Left lung (tissue), 10 donors: ENCODE data around the gene MAP3K14. TPM values are rescaled to one million over a fixed set of nuclear protein-coding genes. Genes with fewer than 3 reads are reported as not detected.

Experiments
- ATAC-seq: fragments of 200-7000 bp; cut with Tn5 transposase; one replicate; pipeline ENCODE4 v1.9.1; 2020; ENCODE audit warnings: moderate library complexity
- DNase-seq, 4 donors: peaks; one replicate each; pipeline ENCODE4 v3.0.0-alpha.2; 2013 to 2020
- H3K27ac ChIP-seq, 2 donors: fragments of 200-600 bp; sonication (generic) in 1 of 2; one replicate each; pipeline versions ENCODE4 v1.5.0 to v1.8.0; 2020 to 2021
- H3K27me3 ChIP-seq, 2 donors: fragments of 200-600 bp; sonication (generic) in 1 of 2; one replicate each; pipeline versions ENCODE4 v1.5.0 to v1.8.0; 2020 to 2021
- H3K36me3 ChIP-seq, 2 donors: fragments of 200-600 bp; sonication (generic) in 1 of 2; one replicate each; pipeline versions ENCODE4 v1.5.0 to v1.8.0; 2020 to 2021
- H3K4me1 ChIP-seq, 2 donors: fragments of 200-600 bp; one replicate each; pipeline ENCODE4 v1.8.0; 2021
- H3K4me3 ChIP-seq, 2 donors: fragments of 200-600 bp; sonication (generic) in 1 of 2; one replicate each; pipeline versions ENCODE4 v1.5.0 to v1.8.0; 2020 to 2021; ENCODE audit warnings: mild to moderate bottlenecking in 1 of 2
- H3K9me3 ChIP-seq, 2 donors: fragments of 200-600 bp; sonication (generic) in 1 of 2; one replicate each; pipeline versions ENCODE4 v1.5.0 to v1.8.0; 2020 to 2021
- intact Hi-C, 2 donors: fragments of 100-400 bp; cut with DNase I; formaldehyde crosslinking; loops; one replicate each; pipeline versions ENCODE4 v1.11.2 to v1.14.2; 2022
- polyA plus RNA-seq, 6 donors: library from polyadenylated mRNA; unstranded; fragments of 120-200 nt; gene quantifications; one replicate each; pipeline ENCODE4 v1.2.1, GENCODE V29; 2013; ENCODE audit not compliant: insufficient read length in 6 of 6
- total RNA-seq, 2 donors: library from RNA; stranded (reverse); fragmentation: NEBNext Ultra II Directional; extraction: Animal tissue kit (Norgen Biotek cat#: 25700); gene quantifications; one replicate each; pipeline ENCODE4 v1.2.1, GENCODE V29; 2021
- TF ChIP-seq, protein P1 (sequence below), 2 donors: fragments of 200-600 bp; sonication (generic) in 1 of 2; IDR thresholded peaks; one replicate each; pipeline versions ENCODE4 v1.5.0 to v1.8.0; 2021; ENCODE audit warnings: antibody characterized with exemption in 2 of 2
- donor health status: DM: no; HTN: yes; CAD: no.
- donor health status: DM: no; HTN: no; CAD: no.

The MAP3K14 gene
- total and polyA plus RNA-seq, 8 donors: 6.3 to 13.1 (median 7.7) TPM

DNA sequence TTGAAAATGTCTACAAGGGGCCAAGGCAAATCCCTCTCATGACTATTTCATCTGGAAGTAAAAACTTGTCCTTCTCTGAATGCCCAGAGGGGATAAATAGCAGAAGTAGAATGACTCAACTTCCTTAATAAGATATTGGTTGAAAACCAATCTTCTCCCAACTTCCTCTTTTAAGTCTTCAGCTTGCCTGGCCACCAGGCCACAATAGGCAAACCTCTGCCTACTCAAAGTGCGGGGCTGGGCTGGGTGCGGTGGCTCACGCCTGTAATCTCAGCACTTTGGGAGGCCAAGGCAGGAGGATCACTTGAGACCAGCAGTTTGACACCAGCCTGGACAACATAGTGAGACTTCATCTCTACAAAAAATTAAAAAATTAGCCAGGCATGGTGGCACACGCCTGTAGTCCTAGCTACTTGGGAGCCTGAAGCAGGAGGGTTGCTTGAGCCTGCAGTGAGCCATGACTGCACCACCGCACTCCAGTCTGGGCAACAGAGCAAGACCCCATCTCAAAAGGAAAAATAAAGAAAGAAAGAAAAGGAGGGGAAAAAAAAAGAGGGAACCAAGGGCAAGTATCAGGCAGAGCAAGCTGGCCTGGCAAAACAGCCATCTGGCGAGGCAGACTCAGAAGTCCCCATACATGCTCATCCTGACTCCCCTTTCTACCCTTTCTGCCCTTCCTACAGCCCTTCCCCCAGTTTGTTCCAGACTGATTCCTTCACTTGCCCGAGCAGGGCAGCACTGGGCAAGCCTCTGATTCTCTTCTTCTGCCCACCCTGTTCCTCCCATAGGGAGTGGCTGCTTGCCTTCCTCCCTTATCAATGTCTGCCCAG lies 20.6 kb downstream of the MAP3K14 start:
- peak overlapping the region; percentile 8 to 76 for H3K27ac ChIP-seq
- DNase-seq: peak in 1 of 4 donors; percentile 86

DNA sequence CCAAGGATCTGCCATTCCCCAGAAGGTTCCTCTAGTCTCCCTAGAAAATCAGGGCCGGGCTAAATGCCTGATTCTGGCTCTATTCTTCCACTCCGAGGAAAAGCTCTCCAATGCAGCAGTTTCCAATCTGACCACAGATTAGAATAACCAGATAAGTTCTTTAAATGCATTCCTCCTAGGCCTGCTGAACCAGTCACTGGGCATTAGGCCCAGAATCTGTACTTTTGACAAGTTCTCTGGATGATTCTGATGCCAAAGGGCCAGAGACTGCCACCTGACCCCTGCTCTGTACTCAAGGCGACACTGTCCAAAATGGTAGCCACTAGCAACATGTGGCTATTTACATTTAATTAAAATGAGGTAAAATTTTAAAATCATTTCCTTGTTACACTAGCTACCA lies 22.3 kb downstream of the MAP3K14 start:
- Histone ChIP-seq H3K4me3 (no peak overlapping the region), H3K27me3 (no peaks in the 10 kb centered on the region), H3K36me3 (peaks cover 0 to 7% of the 10 kb centered on the region in 2 donors), H3K4me1 (peaks cover 56 to 99% of the 10 kb centered on the region in 2 donors), H3K27ac (peak overlapping the region; percentile 73 to 85), H3K9me3 (no peaks in the 10 kb centered on the region)
- ATAC-seq (peak; percentile 59), DNase-seq (peak in 3 of 4 donors; percentile 52 to 71 (median 70))
- intact Hi-C loops: no loop called here
- TF ChIP-seq, protein P1, sequence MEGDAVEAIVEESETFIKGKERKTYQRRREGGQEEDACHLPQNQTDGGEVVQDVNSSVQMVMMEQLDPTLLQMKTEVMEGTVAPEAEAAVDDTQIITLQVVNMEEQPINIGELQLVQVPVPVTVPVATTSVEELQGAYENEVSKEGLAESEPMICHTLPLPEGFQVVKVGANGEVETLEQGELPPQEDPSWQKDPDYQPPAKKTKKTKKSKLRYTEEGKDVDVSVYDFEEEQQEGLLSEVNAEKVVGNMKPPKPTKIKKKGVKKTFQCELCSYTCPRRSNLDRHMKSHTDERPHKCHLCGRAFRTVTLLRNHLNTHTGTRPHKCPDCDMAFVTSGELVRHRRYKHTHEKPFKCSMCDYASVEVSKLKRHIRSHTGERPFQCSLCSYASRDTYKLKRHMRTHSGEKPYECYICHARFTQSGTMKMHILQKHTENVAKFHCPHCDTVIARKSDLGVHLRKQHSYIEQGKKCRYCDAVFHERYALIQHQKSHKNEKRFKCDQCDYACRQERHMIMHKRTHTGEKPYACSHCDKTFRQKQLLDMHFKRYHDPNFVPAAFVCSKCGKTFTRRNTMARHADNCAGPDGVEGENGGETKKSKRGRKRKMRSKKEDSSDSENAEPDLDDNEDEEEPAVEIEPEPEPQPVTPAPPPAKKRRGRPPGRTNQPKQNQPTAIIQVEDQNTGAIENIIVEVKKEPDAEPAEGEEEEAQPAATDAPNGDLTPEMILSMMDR (IDR thresholded peaks at IDR 0.05): no peak

More for the DNA sequence above, 20.6 kb downstream of the MAP3K14 start:
- intact Hi-C loops: no loop called here
- no peaks in the 10 kb centered on the region for H3K9me3 ChIP-seq
- TF ChIP-seq, protein P1 (IDR thresholded peaks at IDR 0.05): no peak
- H3K36me3 ChIP-seq: no peaks in the 10 kb centered on the region
- no peaks in the 10 kb centered on the region for H3K27me3 ChIP-seq
- H3K4me1 ChIP-seq: peaks cover 64 to 99% of the 10 kb centered on the region in 2 donors
- ATAC-seq: no peak
- H3K4me3 ChIP-seq: no peak overlapping the region

DNA sequence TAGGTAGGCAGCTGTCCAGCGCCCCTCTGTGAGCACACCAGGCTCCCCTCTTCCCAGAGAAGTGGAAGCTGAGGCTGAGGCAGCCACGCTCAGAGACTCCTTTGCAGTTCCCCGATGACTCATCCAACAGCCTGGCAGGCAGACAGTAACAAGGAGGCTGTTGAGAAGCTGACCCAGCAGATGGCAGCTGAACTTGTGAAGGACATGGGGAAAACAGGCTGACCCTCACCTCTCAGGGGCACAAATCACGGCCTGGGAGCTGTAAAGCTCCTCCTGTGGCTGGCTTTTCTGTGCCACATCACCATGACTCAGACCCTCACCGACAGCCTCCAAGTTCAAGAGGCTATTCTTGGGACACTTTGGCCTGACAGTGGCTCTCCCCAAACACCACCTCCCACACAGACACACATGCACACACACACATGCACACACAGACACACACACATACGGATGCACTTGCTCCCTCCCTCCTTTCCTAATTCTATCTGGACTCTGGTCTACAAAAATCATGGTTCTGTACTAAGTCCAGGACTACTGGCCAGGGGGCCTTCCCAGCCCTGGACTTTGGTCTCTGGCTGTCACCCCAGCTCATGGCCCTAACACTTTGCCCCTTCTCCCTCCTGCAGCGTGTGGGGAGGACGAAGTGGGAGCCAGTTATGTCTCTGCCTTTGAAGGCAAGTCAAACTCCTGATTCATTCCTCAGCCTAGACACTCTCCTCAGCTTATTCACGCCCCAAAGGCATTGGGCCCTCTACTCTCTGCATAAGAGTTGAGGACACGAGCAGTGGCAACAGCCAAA lies 23.2 kb downstream of the MAP3K14 start:
- ATAC-seq (peak; percentile 77), DNase-seq (peak in 2 of 4 donors; percentile 85 to 92)
- intact Hi-C loops: no loop called here
- TF ChIP-seq, protein P1 (IDR thresholded peaks at IDR 0.05): no peak
- Histone ChIP-seq H3K4me3 (no peak overlapping the region), H3K27ac (peak overlapping the region; percentile 73 to 85), H3K36me3 (peaks cover 0 to 15% of the 10 kb centered on the region in 2 donors), H3K4me1 (peaks cover 56 to 97% of the 10 kb centered on the region in 2 donors), H3K9me3 (no peaks in the 10 kb centered on the region), H3K27me3 (no peaks in the 10 kb centered on the region)

DNA sequence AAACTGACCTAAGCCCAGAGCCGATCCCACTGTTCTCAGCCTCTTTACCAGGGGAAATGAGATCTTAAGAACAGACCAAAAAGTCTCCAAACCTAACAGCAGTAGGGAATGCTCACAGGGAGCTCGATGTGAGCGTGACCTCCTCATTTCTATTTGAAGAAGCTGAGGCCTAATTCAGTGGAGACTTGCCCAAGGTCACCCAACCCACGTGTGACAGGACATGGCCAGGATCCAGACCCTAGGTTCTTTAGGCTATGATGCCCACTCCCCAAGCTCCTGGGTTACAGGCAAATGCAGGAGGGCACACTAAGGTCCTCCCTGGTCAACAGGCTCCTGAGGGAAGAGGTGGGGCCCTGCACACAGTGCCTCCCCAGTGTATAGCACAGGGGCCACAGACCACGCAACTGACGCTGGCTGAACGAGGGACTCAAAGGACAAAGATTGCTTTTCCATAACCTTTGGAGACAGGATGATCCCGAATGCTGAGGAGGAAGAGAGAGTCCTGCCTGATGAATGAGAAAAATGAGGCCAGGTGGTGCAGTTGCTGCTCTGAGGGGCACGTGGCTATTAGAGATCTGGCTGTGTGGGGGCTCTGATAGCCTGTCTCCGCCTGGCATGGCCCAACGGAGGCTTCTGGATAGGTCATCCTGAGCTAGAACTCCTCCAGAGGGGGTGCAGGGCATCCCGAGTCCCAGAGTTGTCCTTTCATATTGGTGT lies 24.0 kb downstream of the MAP3K14 start:
- H3K36me3 ChIP-seq: peaks cover 0 to 23% of the 10 kb centered on the region in 2 donors
- DNase-seq (no peak), ATAC-seq (no peak)
- no peak overlapping the region for H3K4me3 ChIP-seq
- H3K27me3 ChIP-seq: no peaks in the 10 kb centered on the region
- peak overlapping the region; percentile 73 to 85 for H3K27ac ChIP-seq
- H3K4me1 ChIP-seq: peaks cover 59 to 90% of the 10 kb centered on the region in 2 donors
- intact Hi-C loops: no loop called here
- TF ChIP-seq, protein P1 (IDR thresholded peaks at IDR 0.05): no peak
- no peaks in the 10 kb centered on the region for H3K9me3 ChIP-seq
